ENCODE data around the gene MAML3.

The MAML3 gene

DNA sequence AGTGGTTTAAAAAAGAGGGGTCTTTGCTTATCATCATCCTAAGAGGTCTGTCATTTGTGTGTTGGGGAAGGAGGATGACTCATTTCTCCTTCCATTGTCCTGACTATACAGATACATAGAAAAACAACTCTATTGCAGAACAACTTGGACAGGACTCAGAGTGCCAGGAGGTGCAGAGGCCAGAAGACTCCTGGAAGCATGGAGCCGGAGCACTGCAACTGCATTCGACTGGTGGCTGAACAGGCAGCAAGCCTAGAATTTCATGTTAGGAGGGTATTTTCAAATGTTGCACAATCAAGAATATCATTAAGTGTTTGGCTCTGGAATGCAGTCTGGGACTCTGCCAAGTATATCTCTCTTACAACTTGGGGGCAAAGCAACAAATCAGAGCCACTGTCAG, 35.0 kb upstream of the MAML3 start:
- Histone ChIP-seq H2BK5ac (ENCODE audit: low read length) (no peak overlapping the region), H2BK12ac (ENCODE audit: low read length) (no peak overlapping the region), H3K9me3 (replicated peaks in 1 of 2; ENCODE audit: control insufficient read depth in 2 of 2, insufficient read depth in 1 of 2, low read depth in 1 of 2, low read length in 2 of 2) (no peaks in the 10 kb centered on the region), H3K27me3 (ENCODE audit: control insufficient read depth in 3 of 3, insufficient read depth in 3 of 3, low read depth in 1 of 3, low read length in 3 of 3) (peaks cover 0 to 26% (median 0%) of the 10 kb centered on the region in 3 experiments), H4K91ac (ENCODE audit: low read depth, low read length, poor library complexity) (no peak overlapping the region), H3K36me3 (replicated peaks in 1 of 2; ENCODE audit: control insufficient read depth in 2 of 2, insufficient read depth in 2 of 2, low read length in 2 of 2) (no peaks in the 10 kb centered on the region), H3K14ac (ENCODE audit: low read length) (no peak overlapping the region), H2AK5ac (ENCODE audit: low read depth, low read length) (no peak overlapping the region), H2AFZ (ENCODE audit: low read length) (no peak overlapping the region), H3K9ac (ENCODE audit: low read depth, low read length, poor library complexity) (no peak overlapping the region), H3K4me1 (ENCODE audit: control insufficient read depth in 2 of 2, insufficient read depth in 1 of 2, low read depth in 1 of 2, low read length in 2 of 2) (no peaks in the 10 kb centered on the region), H3K18ac (ENCODE audit: low read length) (no peak overlapping the region), H2BK15ac (ENCODE audit: low read length) (no peak overlapping the region), H3K4me2 (ENCODE audit: insufficient read depth, low read length, poor library complexity, severe bottlenecking) (no peak overlapping the region), H3K4ac (ENCODE audit: low read length) (no peak overlapping the region), H4K8ac (ENCODE audit: low read depth, low read length) (no peak overlapping the region), H3K27ac (replicated peaks; ENCODE audit: low read length) (no peak overlapping the region), H2BK120ac (ENCODE audit: low read depth, low read length) (no peak overlapping the region), H3K79me1 (ENCODE audit: low read depth, low read length) (no peaks in the 10 kb centered on the region), H3K4me3 (ENCODE audit: low read length in 2 of 2) (no peak overlapping the region), H3K23ac (ENCODE audit: low read depth, low read length, poor library complexity) (no peak overlapping the region)
- WGBS, 2 donors (ENCODE audit: extremely low coverage in 2 of 2, insufficient read length in 2 of 2, insufficient replicate concordance in 1 of 2) = no CpG with 5 or more reads among the region's 2 CpGs
- no peak for DNase-seq (ENCODE audit: low spot score)

DNA sequence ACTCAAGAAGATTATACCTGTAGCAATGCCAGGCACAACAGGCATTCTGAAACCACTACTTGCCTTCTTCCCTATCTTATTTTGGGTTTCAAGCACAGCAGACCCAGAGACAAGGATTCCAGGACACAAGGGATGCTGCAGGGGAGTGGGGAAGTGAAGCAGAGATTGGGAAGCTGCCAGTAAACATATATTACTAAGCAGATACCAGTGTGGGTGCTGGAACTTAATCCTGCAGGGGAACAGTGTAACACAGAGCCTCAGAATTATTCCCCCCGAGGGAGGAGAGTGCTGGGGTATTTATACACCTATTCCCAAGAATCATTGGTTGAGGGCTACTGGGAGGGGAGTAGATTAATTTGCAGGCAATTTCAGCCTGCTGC, 33.3 kb upstream of the MAML3 start:
- no peaks in the 10 kb centered on the region for H3K4me1 ChIP-seq (ENCODE audit: control insufficient read depth in 2 of 2, insufficient read depth in 1 of 2, low read depth in 1 of 2, low read length in 2 of 2)
- H3K4ac ChIP-seq (ENCODE audit: low read length) = no peak overlapping the region
- no peak overlapping the region for H3K14ac ChIP-seq (ENCODE audit: low read length)

DNA sequence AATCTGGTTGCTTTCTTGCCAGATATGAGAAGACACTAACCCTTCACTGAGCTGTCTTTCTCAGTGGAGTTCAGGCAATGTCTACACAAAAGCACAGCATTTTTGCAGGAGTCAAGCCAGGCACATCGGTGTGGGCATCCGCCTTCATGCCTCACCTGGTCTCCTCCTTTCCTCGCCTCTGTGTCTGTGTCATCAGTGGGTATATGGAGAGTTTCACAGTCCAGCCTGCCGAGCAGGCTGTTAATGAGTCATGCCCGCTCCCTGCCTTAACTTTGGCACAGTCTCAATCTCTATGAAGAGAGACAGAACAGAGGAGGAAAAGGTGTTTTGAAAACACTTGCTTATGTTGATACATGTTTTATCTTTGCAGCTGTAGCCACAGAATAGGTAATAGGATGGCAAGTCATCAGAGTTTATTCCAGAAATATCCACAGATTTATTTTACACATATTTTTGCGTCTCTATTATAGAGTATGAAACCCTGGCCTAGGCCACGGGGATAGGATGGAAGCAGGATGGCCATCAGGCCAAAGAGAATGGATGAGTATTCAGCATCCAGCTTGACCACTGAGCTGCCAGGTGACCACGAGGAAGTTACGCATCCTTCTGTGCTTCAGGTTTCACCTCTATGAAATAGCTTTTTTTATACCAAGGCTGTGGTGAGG, 32.8 kb upstream of the MAML3 start:
- Histone ChIP-seq H3K18ac (ENCODE audit: low read length) (no peak overlapping the region), H2BK12ac (ENCODE audit: low read length) (no peak overlapping the region), H2BK120ac (ENCODE audit: low read depth, low read length) (no peak overlapping the region), H2BK15ac (ENCODE audit: low read length) (no peak overlapping the region), H3K79me1 (ENCODE audit: low read depth, low read length) (no peaks in the 10 kb centered on the region), H3K23ac (ENCODE audit: low read depth, low read length, poor library complexity) (no peak overlapping the region), H3K27me3 (ENCODE audit: control insufficient read depth in 3 of 3, insufficient read depth in 3 of 3, low read depth in 1 of 3, low read length in 3 of 3) (peaks cover 0 to 24% (median 0%) of the 10 kb centered on the region in 3 experiments), H2AFZ (ENCODE audit: low read length) (no peak overlapping the region), H2AK5ac (ENCODE audit: low read depth, low read length) (no peak overlapping the region), H3K9me3 (replicated peaks in 1 of 2; ENCODE audit: control insufficient read depth in 2 of 2, insufficient read depth in 1 of 2, low read depth in 1 of 2, low read length in 2 of 2) (no peaks in the 10 kb centered on the region), H3K4me3 (ENCODE audit: low read length in 2 of 2) (no peak overlapping the region), H2BK5ac (ENCODE audit: low read length) (no peak overlapping the region), H3K4ac (ENCODE audit: low read length) (no peak overlapping the region), H3K4me1 (ENCODE audit: control insufficient read depth in 2 of 2, insufficient read depth in 1 of 2, low read depth in 1 of 2, low read length in 2 of 2) (no peaks in the 10 kb centered on the region), H3K27ac (replicated peaks; ENCODE audit: low read length) (no peak overlapping the region), H4K8ac (ENCODE audit: low read depth, low read length) (no peak overlapping the region), H4K91ac (ENCODE audit: low read depth, low read length, poor library complexity) (no peak overlapping the region), H3K9ac (ENCODE audit: low read depth, low read length, poor library complexity) (no peak overlapping the region), H3K14ac (ENCODE audit: low read length) (no peak overlapping the region), H3K4me2 (ENCODE audit: insufficient read depth, low read length, poor library complexity, severe bottlenecking) (no peak overlapping the region), H3K36me3 (replicated peaks in 1 of 2; ENCODE audit: control insufficient read depth in 2 of 2, insufficient read depth in 2 of 2, low read length in 2 of 2) (no peaks in the 10 kb centered on the region)
- no peak for DNase-seq (ENCODE audit: low spot score)
- no CpG with 5 or more reads among the region's 9 CpGs for WGBS, 2 donors (ENCODE audit: extremely low coverage in 2 of 2, insufficient read length in 2 of 2, insufficient replicate concordance in 1 of 2)

More for the DNA sequence above, 33.3 kb upstream of the MAML3 start:
- Histone ChIP-seq H3K18ac (ENCODE audit: low read length) (no peak overlapping the region), H4K91ac (ENCODE audit: low read depth, low read length, poor library complexity) (no peak overlapping the region), H2AK5ac (ENCODE audit: low read depth, low read length) (no peak overlapping the region), H3K4me2 (ENCODE audit: insufficient read depth, low read length, poor library complexity, severe bottlenecking) (no peak overlapping the region), H3K36me3 (replicated peaks in 1 of 2; ENCODE audit: control insufficient read depth in 2 of 2, insufficient read depth in 2 of 2, low read length in 2 of 2) (no peaks in the 10 kb centered on the region), H2BK5ac (ENCODE audit: low read length) (no peak overlapping the region), H3K27me3 (ENCODE audit: control insufficient read depth in 3 of 3, insufficient read depth in 3 of 3, low read depth in 1 of 3, low read length in 3 of 3) (peaks cover 0 to 26% (median 0%) of the 10 kb centered on the region in 3 experiments), H3K9me3 (replicated peaks in 1 of 2; ENCODE audit: control insufficient read depth in 2 of 2, insufficient read depth in 1 of 2, low read depth in 1 of 2, low read length in 2 of 2) (no peaks in the 10 kb centered on the region), H2BK120ac (ENCODE audit: low read depth, low read length) (no peak overlapping the region), H3K79me1 (ENCODE audit: low read depth, low read length) (no peaks in the 10 kb centered on the region), H4K8ac (ENCODE audit: low read depth, low read length) (no peak overlapping the region), H3K27ac (replicated peaks; ENCODE audit: low read length) (no peak overlapping the region), H2BK12ac (ENCODE audit: low read length) (no peak overlapping the region), H3K4me3 (ENCODE audit: low read length in 2 of 2) (no peak overlapping the region), H2AFZ (ENCODE audit: low read length) (no peak overlapping the region), H3K23ac (ENCODE audit: low read depth, low read length, poor library complexity) (no peak overlapping the region), H2BK15ac (ENCODE audit: low read length) (no peak overlapping the region), H3K9ac (ENCODE audit: low read depth, low read length, poor library complexity) (no peak overlapping the region)
- DNase-seq (ENCODE audit: low spot score) = no peak
- no CpG with 5 or more reads among the region's 1 CpG for WGBS, 2 donors (ENCODE audit: extremely low coverage in 2 of 2, insufficient read length in 2 of 2, insufficient replicate concordance in 1 of 2)

DNA sequence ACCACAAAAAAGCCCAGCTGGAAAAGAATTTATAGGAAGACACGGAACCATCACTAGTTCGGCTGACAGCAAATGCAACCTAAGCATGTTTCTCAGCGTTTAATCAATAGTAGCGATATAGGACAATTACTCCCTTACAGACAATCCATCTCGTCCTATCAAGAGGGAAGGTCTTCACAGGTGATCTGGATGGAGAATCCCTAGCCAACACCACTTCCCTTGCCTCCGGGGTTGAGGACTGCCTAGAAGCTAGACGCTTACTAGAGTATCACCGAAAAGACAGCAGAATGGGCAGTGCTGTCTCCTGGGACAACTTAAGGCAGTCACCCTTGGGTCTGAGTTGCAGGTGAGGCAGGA, 32.1 kb upstream of the MAML3 start:
- no peak overlapping the region for H3K4me2 ChIP-seq (ENCODE audit: insufficient read depth, low read length, poor library complexity, severe bottlenecking)
- H3K4me3 ChIP-seq (ENCODE audit: low read length in 2 of 2) = no peak overlapping the region
- H3K4ac ChIP-seq (ENCODE audit: low read length) = no peak overlapping the region
- H3K27ac ChIP-seq (replicated peaks; ENCODE audit: low read length) = no peak overlapping the region
- H2AFZ ChIP-seq (ENCODE audit: low read length) = no peak overlapping the region
- H3K27me3 ChIP-seq (ENCODE audit: control insufficient read depth in 3 of 3, insufficient read depth in 3 of 3, low read depth in 1 of 3, low read length in 3 of 3) = peaks cover 0 to 18% (median 0%) of the 10 kb centered on the region in 3 experiments
- H2BK15ac ChIP-seq (ENCODE audit: low read length) = no peak overlapping the region
- H3K18ac ChIP-seq (ENCODE audit: low read length) = no peak overlapping the region
- H3K79me1 ChIP-seq (ENCODE audit: low read depth, low read length) = no peaks in the 10 kb centered on the region
- no peaks in the 10 kb centered on the region for H3K4me1 ChIP-seq (ENCODE audit: control insufficient read depth in 2 of 2, insufficient read depth in 1 of 2, low read depth in 1 of 2, low read length in 2 of 2)
- H2BK12ac ChIP-seq (ENCODE audit: low read length) = no peak overlapping the region
- no peak overlapping the region for H4K91ac ChIP-seq (ENCODE audit: low read depth, low read length, poor library complexity)
- H2AK5ac ChIP-seq (ENCODE audit: low read depth, low read length) = no peak overlapping the region
- DNase-seq (ENCODE audit: low spot score) = no peak
- no peak overlapping the region for H2BK5ac ChIP-seq (ENCODE audit: low read length)
- no CpG with 5 or more reads among the region's 8 CpGs for WGBS, 2 donors (ENCODE audit: extremely low coverage in 2 of 2, insufficient read length in 2 of 2, insufficient replicate concordance in 1 of 2)
- peak overlapping the region; percentile 12 for H3K23ac ChIP-seq (ENCODE audit: low read depth, low read length, poor library complexity)
- H3K14ac ChIP-seq (ENCODE audit: low read length) = no peak overlapping the region
- H3K36me3 ChIP-seq (replicated peaks in 1 of 2; ENCODE audit: control insufficient read depth in 2 of 2, insufficient read depth in 2 of 2, low read length in 2 of 2) = no peaks in the 10 kb centered on the region
- no peak overlapping the region for H3K9ac ChIP-seq (ENCODE audit: low read depth, low read length, poor library complexity)
- H2BK120ac ChIP-seq (ENCODE audit: low read depth, low read length) = no peak overlapping the region
- no peaks in the 10 kb centered on the region for H3K9me3 ChIP-seq (replicated peaks in 1 of 2; ENCODE audit: control insufficient read depth in 2 of 2, insufficient read depth in 1 of 2, low read depth in 1 of 2, low read length in 2 of 2)
- no peak overlapping the region for H4K8ac ChIP-seq (ENCODE audit: low read depth, low read length)
